ENCODE results near the gene KRT17.
A peak's percentile ranks its signal among the peaks of the same experiment; 100 is the strongest.

The KRT17 gene

DNA sequence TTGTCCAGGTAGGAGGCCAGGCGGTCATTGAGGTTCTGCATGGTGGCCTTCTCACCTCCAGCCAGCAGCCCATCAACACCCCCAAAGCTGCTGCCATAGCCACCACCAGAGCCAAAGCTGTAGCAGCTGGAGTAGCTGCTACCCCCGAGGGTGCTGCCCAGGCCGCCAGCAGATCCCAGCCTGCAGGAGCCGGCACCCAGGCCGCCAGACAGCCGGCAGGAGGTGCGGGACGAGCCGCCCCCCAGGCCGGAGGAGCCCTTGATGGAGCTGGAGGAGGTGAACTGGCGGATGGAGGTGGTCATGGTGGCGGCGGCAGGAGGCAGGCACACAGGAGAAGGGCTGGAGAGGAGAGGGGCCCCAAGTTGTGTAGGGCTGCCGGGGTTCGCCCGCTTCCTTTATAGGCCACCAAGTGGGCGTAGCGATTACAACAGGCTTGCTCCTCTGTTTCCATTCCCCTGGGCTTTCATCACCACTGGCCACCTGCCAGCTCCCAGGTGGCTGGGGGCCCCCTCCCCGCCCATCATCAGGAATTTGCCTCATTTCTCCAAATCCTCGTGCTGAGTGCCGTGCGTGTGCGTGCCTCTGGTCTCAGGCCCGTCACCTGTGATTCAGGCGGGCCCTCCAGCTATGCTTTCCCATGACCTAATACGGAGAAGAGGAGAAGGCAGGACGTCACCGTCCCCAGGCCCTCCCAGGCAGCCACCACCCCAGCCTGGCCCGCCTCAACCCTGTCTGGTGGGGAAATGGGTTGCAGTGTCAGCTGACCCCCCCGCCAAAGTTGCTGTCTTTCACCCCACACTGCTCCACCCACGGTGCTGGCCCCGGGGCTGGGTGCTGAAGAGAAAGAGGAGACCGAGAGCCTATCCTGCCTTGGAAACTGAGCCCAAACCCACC, at the start of gene KRT17:
TSS of gene KRT17 (minus strand) at position 368 of the 894 bp plus-strand sequence. CDS start at position 302, 66 bp downstream.
- DNase-seq: no peak

DNA sequence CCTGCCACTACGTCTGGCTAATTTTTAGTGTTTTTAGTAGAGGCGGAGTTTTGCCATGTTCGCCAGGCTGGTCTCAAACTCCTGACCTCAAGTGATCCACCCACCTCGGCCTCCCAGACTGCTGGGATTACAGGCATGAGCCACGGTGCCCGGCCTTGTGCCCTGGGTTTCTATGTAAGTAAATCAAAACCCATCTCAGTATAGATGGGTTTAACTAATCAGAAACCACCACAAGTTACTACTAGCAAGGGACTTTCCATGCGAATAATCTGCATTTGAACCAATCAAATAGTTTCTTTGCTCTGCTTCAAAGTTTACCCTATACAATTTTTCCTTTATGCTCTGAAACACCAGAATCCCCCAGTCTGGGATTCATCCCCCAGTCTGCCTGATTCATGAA, 47.8 kb upstream of the KRT17 start:
- no peak for DNase-seq

DNA sequence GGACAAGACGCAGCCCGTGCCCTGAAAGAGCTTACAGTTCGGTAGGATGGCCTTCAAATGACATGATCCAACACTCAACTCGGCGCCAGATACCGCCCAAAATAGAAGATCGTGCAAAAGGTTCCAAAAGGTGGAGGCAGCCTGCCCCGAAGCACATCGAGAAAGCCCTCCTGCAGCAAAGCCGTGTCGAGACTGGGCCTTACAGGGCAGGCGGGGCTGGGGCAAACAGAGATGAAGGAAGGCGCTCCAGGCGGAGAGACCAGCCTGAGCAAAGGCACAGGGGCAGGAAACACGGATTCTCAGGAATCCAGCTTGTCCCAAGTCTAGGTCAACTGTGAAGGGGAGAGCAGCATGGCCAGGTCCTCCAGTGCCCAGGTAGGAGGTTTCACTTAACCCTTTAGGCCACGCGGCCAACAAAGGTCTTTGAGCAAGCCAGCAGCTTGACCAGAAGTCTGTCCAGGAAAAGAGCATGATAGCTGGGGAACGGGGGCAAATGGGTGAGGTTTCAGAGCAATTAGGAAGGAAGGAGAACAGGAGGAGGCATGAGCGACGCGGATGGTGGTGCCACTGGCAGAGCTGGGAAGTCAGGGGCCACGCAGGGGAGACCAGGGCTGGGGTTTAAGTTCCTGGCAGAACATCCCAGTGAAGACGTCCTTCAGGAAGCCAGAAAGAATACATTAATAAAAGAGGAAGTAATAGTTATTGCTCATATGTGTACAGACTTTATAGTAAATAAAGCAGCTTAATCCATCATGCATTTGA, 43.1 kb upstream of the KRT17 start:
- no peak for DNase-seq

DNA sequence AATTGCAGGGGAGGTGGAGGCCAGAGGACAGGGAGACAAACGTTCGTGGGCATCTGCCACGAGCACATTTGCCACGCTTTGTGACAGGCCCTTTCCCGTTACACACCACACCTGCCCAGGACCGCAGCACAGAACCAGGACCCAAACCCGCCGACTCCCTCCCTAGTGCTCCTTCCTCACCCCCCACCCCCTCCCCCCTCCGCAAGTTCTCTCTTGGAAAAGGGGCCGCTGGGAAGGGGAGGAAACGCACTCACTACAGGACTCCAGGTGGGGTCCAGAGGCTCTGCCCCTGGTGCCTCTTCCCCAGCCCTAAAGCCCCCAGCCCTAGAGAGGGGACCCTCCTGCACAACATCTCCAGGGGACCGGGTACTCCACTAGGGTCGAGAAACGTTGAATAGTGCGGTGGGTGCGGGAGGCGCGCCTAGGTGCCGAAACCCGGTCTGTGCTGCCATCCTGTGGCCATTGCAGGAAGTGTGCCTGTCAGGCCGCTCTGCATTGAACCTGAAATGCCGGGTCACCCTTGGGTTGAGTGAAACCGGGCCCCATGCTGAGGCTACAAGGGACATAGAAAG, 42.4 kb upstream of the KRT17 start:
- DNase-seq: peak; percentile 51

DNA sequence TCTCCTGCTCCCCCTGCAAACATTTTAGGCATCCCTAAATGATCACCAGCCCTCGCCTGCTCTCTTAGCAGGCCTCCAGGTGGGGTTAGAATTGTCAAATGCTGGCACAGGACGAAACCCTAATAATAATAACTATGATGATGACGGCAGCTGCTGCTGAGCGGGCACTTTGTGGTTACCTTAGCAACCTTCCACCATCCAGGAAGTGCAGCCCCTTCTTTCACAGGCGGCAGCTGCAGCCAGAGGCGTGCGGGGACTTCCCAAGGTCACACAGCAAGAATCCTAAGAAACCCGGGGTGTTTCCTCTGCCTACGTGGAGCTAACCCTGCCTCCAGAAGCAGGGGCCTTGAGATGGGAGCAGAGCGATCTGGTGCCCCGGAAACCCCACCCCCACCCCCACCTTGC, 41.9 kb upstream of the KRT17 start:
- peak; percentile 50 for DNase-seq

DNA sequence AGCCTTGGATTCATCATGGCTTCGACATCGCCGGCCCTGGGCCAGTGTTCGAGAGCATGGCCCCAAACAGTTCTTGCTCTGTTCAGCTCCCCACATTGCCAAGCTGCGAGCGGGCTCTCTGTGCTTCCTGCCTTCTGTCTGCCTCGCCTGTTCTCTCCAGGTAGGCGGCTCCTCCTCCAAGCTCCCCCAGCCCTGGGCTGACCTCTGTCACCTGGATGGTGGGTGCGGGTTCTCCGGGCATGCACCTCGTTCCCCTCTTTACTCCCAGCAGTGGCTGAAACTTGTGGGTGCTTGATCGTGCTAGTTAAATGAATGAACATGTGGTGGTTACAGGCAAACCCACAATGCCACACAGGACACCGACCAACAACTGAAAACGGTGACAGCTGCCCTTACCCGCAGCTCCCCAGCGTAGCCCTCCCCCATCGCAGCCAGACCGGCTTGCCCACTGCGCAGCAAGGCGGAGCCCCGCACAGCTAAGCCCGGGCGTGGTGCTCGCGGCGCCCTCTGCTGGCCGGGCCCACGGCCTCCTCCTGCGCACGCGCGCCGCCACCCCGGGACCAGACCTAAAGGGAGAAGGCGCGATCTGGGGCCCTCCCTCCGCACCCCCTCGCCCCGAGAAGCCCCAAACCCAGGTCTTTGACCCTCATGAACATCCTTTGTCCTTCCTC, 41.3 kb upstream of the KRT17 start:
- DNase-seq: peak; percentile 75

DNA sequence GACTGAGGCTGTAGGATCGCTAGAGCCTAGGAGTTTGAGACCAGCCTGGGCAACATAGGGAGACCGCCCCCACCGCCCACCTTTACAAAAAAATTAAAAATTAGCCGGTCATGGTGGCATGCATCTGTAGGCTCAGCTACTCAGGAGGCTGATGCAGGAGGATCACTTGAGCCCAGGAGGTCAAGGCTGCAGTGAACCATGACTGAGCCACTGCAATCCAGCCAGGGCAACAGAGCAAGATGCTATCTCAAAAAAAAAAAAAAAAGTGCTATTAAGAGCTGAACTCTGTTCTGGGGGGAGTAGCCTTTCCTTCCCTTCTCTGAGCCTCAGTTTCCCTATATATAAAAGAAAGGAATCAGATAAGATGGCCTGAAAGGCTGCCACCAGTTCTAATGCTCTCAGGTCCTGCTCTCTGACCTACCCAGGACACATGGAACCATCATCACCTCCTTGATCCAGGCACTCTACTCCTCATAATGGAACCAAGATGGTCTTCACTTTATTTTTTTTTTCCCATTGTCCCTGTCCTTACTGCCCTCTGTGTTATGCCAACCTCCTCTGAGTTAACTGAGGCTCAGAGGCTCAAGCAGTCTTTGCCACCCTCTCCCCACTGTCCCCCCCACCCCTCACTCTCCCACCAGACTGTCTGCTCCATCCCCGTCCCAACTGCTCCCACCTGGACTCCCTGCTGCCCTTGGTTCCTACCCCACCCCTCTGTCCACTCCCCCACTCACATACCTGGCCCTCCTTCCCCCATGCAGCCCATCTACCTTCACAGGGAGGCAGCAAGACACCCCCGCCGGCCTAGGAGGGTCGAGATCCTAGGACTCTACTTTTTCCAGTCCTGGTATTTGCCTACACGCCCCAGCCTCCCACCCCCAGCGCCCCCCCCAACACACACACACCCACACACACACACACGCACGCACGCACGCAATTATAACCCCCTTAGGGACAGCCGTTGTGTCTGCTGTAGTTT, 40.5 kb upstream of the KRT17 start:
- no peak for DNase-seq

DNA sequence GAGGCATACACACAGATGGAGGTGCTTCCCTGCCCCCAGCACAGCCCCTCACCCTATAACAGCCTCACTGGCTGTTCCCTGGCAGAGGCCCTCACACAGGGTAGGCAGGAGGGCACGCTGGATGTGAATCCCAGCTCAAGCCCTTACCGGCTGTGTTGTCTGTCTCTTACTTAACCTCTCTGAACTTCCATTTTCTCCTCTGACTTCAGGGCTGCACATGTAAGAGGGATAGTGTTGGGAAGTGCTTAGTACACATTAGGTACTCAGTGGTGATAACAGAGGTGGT, 39.7 kb upstream of the KRT17 start:
- no peak for DNase-seq

DNA sequence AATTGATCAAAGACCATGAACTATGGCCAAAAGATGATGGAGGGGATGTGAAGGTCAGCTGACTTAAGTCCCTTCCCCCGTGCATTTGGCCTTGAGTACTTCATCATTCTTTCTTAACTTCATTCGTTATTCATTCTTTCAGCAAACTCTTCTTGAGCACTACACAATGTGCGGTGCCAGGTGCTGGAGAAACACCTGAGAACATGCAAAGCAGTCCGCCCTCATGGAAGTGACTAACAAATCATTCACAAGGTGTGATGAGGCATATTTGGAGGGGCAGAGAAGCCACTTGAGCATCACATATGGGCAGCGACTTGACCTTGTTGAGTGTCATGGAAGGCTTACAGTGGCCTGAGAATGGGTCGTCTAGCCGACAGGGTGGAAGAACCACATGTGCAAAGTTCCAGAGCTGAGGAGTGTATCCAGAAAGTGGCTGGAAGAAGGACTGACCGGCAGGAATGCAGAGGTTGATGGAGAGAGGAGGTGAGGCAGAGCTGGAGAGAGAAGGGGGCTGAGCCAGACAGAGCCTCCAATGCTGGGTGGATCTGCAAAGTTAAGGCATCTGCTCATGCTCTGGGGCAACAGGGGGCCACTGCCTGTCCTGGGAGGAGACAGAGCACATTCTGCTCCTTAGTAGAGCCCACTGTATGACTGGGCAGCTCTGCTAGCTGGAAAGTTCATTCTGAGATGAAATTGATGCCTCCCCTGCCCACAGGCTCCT, 39.2 kb upstream of the KRT17 start:
- DNase-seq: no peak

DNA sequence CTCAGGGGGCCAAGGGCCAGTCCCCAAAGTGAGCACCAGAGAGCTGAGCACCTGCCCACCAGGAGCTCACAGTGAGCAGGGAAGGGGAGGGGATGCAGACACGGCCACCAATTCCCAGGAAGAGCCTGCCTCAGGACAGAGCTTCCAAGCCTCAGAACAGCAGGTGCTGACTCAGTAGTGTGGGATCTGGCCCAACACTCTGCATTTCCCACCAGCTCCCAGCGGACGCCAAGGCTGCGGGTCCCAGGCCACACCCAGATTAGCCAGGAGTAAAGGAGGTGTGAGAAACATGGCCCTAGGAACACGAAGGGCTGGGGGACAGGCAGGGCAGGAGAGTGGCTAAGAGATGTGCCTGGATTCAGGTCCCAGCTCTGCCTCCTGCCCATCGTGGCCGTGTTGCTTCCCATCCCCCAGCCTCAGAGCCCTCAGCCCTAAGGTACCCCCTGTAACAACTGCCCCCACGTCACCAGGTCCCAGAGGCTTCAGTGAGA, 35.9 kb upstream of the KRT17 start:
- no peak for DNase-seq

DNA sequence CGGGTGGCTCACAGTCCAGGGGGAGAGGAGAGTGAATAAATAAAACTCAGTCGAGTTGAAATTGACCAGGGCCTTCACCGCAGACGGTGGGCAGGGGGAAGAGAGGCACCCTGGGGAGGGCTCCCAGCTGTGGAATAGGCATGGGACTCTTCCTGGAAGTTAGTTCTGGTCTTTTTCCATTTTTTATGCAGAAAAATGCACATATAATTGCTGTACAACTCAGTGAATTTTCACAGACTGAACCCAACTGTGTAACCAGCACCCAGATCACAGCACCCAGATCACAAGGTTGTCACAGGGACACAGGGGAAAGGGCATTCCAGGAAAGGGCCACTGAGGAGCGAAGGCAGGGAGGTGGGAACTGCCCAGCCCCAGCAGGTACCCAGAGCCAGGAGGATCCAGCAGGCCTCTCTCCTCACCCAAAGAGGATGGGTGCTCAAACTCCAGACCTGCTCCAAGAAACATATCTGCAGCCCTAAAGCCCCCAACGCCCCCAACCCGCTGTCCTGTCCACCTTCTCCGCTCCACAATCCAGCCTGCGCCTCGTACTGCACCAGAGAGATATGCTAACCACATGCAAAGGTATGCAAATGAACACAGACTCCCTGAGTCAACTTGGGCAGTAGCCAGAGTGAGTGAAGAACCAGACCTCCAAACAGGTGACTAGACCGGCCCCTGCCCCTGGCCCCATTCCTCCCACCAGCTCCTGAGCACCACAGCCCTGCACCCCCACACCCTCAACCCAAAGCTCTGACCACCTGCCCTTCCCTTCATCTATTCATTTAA, 35.2 kb upstream of the KRT17 start:
- no peak for DNase-seq

DNA sequence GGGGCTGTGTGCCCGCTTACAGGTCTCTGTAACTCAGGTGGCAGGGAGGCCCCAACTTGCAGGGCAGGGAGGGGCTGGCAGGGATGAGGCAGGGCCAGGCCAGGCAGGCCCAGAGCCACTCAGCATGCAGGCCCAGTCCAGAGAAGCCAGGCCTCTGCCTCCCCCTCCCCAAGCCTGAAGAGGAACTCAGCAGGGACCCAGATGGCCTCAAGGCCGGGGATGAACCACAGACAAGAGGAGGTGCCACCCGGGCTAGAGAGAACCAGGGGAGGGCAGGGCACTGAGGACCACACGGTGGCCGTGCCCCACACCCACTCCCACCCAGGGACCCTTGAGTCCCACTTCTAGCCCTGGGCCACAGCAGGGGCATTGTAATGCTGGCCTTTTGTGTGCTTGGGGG, 34.5 kb upstream of the KRT17 start:
- DNase-seq: no peak

DNA sequence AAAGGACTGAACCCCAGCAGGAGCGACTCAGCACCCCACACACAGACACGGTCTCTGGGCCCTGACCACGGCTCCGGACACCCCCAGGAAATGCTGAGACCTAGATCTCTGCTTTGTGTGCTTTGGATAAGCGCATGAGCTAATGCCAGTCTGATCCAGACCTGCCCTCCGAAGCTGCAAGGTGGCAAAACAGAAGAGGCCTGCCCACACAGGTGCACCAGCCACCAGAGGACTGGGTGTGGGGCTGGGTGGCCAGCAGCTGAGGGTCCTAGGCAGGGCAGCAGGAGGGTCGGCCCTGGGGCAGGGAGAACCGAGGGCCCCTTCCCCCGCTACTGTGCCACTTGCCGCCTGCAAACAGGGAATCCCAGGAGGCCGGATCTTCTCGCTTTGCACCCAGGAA, 33.6 kb upstream of the KRT17 start:
- no peak for DNase-seq

DNA sequence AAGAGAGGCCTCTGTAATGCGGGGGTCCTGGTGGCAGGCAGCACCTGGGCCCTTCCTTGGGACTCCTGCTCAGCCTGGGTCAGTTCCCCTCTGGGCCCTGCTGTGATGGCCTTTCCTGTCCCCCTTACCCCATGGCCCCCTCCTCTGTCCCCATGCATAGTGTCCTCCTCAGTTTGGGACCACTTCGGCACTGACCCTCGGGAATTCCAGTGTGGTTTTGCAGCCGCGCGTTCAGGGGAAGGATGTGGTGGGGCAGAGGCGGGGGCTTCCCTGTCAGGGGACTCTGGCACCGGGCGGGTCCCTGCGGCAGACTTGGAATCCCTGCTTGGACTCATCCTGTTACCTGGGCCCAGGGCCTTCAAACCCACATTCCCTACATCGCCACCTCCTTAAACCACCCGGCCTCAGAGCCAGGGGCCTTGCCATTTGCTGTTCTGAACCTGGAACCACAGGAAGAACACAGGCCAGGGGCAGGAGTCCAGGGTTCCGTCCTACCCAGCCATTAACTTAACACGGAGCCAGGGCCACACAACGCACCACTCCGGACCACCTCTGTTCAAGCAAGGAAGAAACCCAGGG, 32.9 kb upstream of the KRT17 start:
- DNase-seq: no peak

DNA sequence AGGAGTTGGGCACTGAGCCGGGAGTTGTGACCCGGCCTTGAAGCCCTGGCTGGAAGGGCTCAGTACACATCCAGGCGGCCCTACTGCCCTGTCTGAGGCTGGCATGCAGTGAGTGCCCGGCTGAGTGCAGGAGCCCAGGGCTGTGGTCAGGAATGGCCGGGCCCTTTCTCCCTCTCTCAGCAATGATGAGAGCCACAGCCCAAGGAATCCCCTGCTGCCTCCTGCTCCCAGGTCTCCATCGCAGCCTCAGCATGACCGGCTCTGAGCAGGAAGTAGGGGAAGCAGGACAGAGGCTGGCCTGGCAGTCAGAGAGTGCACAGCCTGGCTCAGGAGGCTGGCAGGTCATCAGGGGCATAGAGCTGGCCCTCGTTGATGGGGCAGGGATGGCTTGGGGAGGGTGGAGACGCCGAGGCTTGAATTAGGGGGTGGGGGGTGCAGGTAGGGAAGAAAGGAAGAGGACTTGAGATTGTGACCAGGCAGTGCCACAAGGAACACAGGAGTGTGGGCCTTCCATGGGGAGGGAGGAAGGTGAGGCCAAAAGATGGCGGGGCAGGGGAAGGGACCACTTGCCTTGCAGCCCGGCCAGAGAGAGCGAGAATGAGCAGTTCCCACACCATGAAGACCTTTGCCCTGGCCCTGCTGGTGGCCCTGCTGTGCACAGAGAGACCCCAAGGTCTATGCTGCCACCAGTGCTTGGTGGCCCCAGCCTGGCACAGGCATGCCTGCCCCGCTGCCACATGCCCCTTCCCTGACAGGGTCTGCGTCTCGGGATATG, 32.1 kb upstream of the KRT17 start:
- DNase-seq: no peak

DNA sequence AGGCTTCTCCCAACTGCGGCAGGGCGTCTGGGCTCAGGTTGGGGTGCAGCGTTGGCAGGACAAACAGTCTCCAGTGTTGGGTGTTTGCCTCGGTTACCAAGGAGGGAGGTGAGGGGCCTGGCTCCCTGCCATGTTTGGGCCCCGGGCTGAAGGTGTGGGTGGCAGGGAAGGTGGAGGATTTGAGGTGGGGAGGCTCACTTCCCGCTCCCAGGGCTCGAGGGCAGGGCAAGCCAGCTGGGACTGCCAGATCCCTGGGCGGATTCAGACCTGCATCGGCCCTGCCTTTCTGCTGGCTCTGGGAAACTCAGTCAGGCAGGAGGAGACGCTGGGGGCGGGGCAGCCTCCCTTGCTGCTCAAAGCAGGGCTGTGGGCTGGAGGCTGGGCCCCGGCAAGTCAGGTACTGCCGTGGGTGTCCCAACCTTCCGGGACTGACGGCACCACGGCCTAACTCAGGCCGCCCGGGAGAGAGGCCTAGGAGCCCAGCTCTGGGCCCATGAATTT, 31.3 kb upstream of the KRT17 start:
- peak; percentile 77 for DNase-seq

DNA sequence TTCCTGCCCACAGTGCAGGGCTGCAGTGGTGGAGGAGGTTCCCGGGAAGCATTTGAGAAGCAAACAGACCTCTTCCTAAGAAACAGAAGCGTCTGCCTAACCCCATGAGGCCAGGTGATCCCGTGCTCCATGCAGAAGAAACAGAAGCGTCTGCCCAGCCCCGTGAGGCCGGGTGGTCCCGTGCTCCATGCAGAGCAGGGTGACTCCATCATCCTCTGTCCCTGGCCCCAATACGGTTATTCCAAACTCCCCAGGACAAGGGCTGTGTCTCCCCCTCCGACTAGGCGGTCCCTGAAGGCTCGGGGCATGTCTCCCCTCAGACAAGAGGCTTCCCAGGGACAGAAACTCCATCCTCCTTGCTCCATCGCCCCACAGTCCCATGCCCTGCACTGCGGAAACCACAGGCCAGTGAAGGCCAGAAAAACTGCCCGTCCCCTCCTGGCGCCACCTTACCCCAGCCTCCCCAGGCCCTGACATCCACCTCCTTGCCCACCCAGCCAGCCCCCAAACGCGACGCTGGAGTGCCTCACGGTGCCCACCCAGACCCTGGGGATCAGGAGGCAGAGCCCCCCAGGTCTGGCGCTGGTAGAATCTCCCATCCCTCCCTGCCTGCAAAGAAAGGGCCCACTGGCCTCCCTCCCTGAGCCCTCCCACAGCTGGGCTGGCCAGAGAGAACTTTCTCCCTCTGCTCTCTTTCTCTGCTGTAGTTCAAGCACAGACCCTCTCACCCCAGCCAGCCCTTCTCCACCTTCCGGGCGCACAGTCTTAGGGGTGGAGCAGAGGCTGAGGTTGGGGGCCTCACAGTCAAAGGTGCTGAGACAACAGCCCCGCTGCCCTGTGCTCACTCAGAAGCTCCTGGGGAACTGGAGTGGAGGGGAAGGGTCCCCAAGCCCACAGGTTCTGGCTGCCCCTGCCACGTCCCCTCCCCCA, 30.6 kb upstream of the KRT17 start:
- DNase-seq: no peak
